Fibroblast of lung (primary cell): ENCODE data around the gene GRHPR. TPM values are rescaled to one million over a fixed set of nuclear protein-coding genes. Genes with fewer than 3 reads are reported as not detected.

Experiments
- DNase-seq, 2 donors: peaks; one replicate each; pipeline versions ENCODE4 v3.0.0 to v3.0.0-alpha.2; 2010; ENCODE audit warnings: low read depth in 2 of 2
- H2AFZ ChIP-seq: 2 replicates; pipeline ENCODE4 v1.5.1; 2012; ENCODE audit warnings: low read length, control low read depth, inconsistent platforms
- H3K27ac ChIP-seq: 2 replicates; pipeline ENCODE4 v1.5.1; 2011; ENCODE audit warnings: low read length, control low read depth; ENCODE audit not compliant: insufficient read depth
- H3K27me3 ChIP-seq: 2 replicates; pipeline ENCODE4 v1.5.1; 2011; ENCODE audit warnings: mild to moderate bottlenecking, low read length; ENCODE audit not compliant: control insufficient read depth, insufficient read depth
- H3K36me3 ChIP-seq: 2 replicates; pipeline ENCODE4 v1.5.1; 2011; ENCODE audit warnings: low read length; ENCODE audit not compliant: control insufficient read depth, insufficient read depth
- H3K4me1 ChIP-seq: 2 replicates; pipeline ENCODE4 v1.5.1; 2011; ENCODE audit warnings: low read length; ENCODE audit not compliant: control insufficient read depth, insufficient read depth; ENCODE audit errors: extremely low read depth
- H3K4me2 ChIP-seq: 2 replicates; pipeline ENCODE4 v1.5.1; 2011; ENCODE audit warnings: low read length, control low read depth; ENCODE audit not compliant: insufficient read depth; ENCODE audit errors: extremely low read depth
- H3K4me3 ChIP-seq, 4 experiments: fragments of 200-600 bp in 1 of 4; sonication (generic) in 1 of 4; replicated peaks in 1 of 4; 2 replicates each; pipeline ENCODE4 v1.5.1; 2011 to 2016; ENCODE audit warnings: low read length in 4 of 4, low read depth in 3 of 4, mild to moderate bottlenecking in 3 of 4, control low read depth in 2 of 4, inconsistent platforms in 1 of 4, mixed read lengths in 1 of 4; ENCODE audit not compliant: insufficient read depth in 1 of 4; ENCODE audit errors: control extremely low read depth in 1 of 4
- H3K79me2 ChIP-seq: 2 replicates; pipeline ENCODE4 v1.5.1; 2012; ENCODE audit warnings: mild to moderate bottlenecking, low read length, inconsistent platforms; ENCODE audit not compliant: control insufficient read depth, insufficient read depth
- H3K9ac ChIP-seq: 2 replicates; pipeline ENCODE4 v1.5.1; 2011; ENCODE audit warnings: mild to moderate bottlenecking, low read length, control low read depth; ENCODE audit not compliant: insufficient read depth
- H3K9me3 ChIP-seq: 2 replicates; pipeline ENCODE4 v1.5.1; 2012; ENCODE audit warnings: low read depth, low read length; ENCODE audit not compliant: control insufficient read depth, insufficient read depth
- H4K20me1 ChIP-seq: 2 replicates; pipeline ENCODE4 v1.5.1; 2011; ENCODE audit warnings: low read length; ENCODE audit not compliant: control insufficient read depth, insufficient read depth; ENCODE audit errors: extremely low read depth
- CTCF ChIP-seq, 2 donors: IDR thresholded peaks in 1 of 2; conservative IDR thresholded peaks in 1 of 2; 1 replicate in 1 of 2; 2 replicates in 1 of 2; pipeline ENCODE4 v1.5.1; 2011 to 2012; ENCODE audit warnings: low read length in 2 of 2, control low read depth in 1 of 2, inconsistent platforms in 1 of 2, low read depth in 1 of 2, mild to moderate bottlenecking in 1 of 2
- EZH2 ChIP-seq: IDR thresholded peaks from 2 replicates; pipeline ENCODE4 v1.5.1; 2012; ENCODE audit warnings: low read length, control low read depth, mild to moderate bottlenecking; ENCODE audit errors: missing control alignments
- polyA plus RNA-seq, 2 donors: library from polyadenylated mRNA; depleted of rRNA in 1 of 2; stranded (reverse) in 1 of 2; unstranded in 1 of 2; fragments of >200 nt; gene quantifications; 2 replicates each; pipeline ENCODE4 v1.2.1, GENCODE V29; 2011 to 2012; ENCODE audit warnings: missing spikeins in 1 of 2
- total RNA-seq: library from RNA; depleted of rRNA; stranded (reverse); fragments of >200 nt; gene quantifications from 2 replicates; pipeline ENCODE4 v1.2.1, GENCODE V29; 2014

Gene GRHPR
- total and polyA plus RNA-seq, 2 donors (not counting 1 experiment from before 2014, with no cell fraction given), result 107 to 108 TPM

DNA sequence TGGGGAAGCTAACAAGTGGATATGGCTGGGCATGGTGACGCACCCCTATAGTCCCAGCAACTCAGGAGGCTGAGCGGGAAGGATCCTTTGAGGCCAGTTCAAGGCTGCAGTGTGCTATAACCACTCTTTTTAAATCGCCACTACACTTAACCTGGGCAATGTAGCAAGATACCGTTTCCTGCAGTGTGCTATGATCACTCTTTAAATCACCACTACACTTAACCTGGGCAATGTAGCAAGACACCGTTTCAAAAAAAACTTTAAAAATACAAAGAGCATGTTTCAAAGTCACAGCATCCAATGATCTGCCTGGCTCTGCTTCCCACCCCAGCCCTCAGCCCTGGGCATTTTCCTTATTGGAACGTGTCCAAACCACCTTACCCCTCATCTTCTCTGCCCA is 14.5 kb downstream of the GRHPR start:
- DNase-seq, result no peak
- Histone ChIP-seq H3K27me3 (no peaks in the 10 kb centered on the region), H4K20me1 (no peaks in the 10 kb centered on the region), H3K36me3 (peaks cover 28% of the 10 kb centered on the region), H3K4me3 (no peak overlapping the region), H3K79me2 (no peaks in the 10 kb centered on the region), H3K27ac (no peak overlapping the region), H3K4me2 (no peak overlapping the region), H3K9me3 (no peaks in the 10 kb centered on the region), H2AFZ (no peak overlapping the region), H3K9ac (no peak overlapping the region), H3K4me1 (no peaks in the 10 kb centered on the region)
- no peak for TF ChIP-seq EZH2
- TF ChIP-seq CTCF (conservative IDR thresholded peaks at IDR 0.05 in 1 of 2, IDR thresholded peaks at IDR 0.05 in 1 of 2; ENCODE audit: low read depth in 1 of 2, low read length in 2 of 2), result no peak

DNA sequence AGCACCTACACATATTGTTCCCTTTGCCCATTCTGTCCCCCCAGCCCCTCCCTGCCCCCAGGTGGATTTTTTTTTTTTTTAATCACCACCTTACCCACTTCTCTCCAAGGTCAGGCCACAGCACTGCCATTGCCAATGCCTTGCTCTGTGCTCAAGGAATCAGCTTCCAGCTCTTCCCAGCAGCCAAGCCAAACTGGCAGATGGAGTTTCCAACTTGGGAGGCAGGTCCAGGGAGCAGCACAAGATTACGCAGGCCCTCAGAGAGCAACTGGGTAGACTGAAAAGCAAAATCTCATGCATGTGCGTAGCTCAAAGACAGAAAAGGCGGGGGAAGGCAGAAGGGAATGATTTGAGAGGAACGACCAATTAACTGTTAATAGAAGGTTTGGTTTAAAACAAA is 15.1 kb downstream of the GRHPR start:
- peaks cover 1% of the 10 kb centered on the region for H3K79me2 ChIP-seq

DNA sequence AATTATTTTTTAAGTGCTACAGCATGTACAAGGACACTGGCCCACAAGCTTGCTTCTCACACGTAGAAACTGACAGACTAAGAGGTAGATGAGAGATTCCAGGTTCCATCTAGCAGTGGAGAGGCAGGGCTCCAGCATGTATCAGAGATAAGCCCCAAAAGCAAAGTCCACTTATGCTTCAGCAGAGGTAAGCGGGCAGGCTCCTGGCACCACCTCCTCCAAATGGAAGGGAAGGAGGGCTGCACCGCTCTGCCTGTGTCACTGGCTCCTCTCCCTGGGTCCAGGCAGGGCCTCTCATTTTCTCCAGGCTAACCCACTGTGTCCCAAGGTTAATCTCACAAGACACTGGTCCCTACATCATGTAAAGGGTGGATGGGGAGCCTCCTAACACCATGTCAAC is 15.9 kb downstream of the GRHPR start:
- DNase-seq, result no peak
- H3K79me2 ChIP-seq, result peaks cover 1% of the 10 kb centered on the region

More for the DNA sequence above, 15.1 kb downstream of the GRHPR start:
- Histone ChIP-seq H3K4me2 (no peak overlapping the region), H3K4me3 (no peak overlapping the region), H3K36me3 (peaks cover 31% of the 10 kb centered on the region), H3K4me1 (no peaks in the 10 kb centered on the region), H3K27me3 (no peaks in the 10 kb centered on the region), H3K9me3 (no peaks in the 10 kb centered on the region), H2AFZ (no peak overlapping the region), H4K20me1 (no peaks in the 10 kb centered on the region), H3K27ac (no peak overlapping the region), H3K9ac (no peak overlapping the region)
- TF ChIP-seq EZH2 (no peak), CTCF (conservative IDR thresholded peaks at IDR 0.05 in 1 of 2, IDR thresholded peaks at IDR 0.05 in 1 of 2; ENCODE audit: low read depth in 1 of 2, low read length in 2 of 2) (no peak)
- DNase-seq, result no peak

More for the DNA sequence above, 15.9 kb downstream of the GRHPR start:
- peaks cover 28% of the 10 kb centered on the region for H3K36me3 ChIP-seq
- TF ChIP-seq CTCF (conservative IDR thresholded peaks at IDR 0.05 in 1 of 2, IDR thresholded peaks at IDR 0.05 in 1 of 2; ENCODE audit: low read depth in 1 of 2, low read length in 2 of 2), result no peak
- no peak overlapping the region for H3K4me3 ChIP-seq
- no peaks in the 10 kb centered on the region for H3K4me1 ChIP-seq
- no peaks in the 10 kb centered on the region for H3K9me3 ChIP-seq
- H3K4me2 ChIP-seq, result no peak overlapping the region
- H3K27ac ChIP-seq, result no peak overlapping the region
- H2AFZ ChIP-seq, result no peak overlapping the region
- H3K9ac ChIP-seq, result no peak overlapping the region
- H3K27me3 ChIP-seq, result no peaks in the 10 kb centered on the region
- H4K20me1 ChIP-seq, result no peaks in the 10 kb centered on the region
